PFSK-1 (cell line): ENCODE measurements around the gene SETD6.

ENCODE experiments used
- FOXP2 ChIP-seq: optimal IDR thresholded peaks from 2 replicates; pipeline ENCODE3; 2011; ENCODE audit warnings: borderline replicate concordance, control low read depth, inconsistent platforms; ENCODE audit not compliant: insufficient read depth; ENCODE audit errors: extremely low read length, extremely low read depth
- POLR2AphosphoS5 ChIP-seq: IDR thresholded peaks from 2 replicates; pipeline ENCODE4 v1.6.1; 2012; ENCODE audit warnings: low read depth, mild to moderate bottlenecking, control low read depth, low read length, moderate library complexity
- REST ChIP-seq, 2 experiments: IDR thresholded peaks; 2 replicates each; pipeline versions ENCODE4 v1.6.1 to v1.8.0; 2011 to 2012; ENCODE audit warnings: low read depth in 2 of 2, low read length in 2 of 2, control low read depth in 1 of 2, inconsistent platforms in 1 of 2, mild to moderate bottlenecking in 1 of 2, moderate library complexity in 1 of 2; ENCODE audit not compliant: insufficient read depth in 1 of 2
- SIN3A ChIP-seq: IDR thresholded peaks from 2 replicates; pipeline ENCODE4 v1.6.1; 2012; ENCODE audit warnings: mild to moderate bottlenecking, low read length, moderate library complexity, borderline replicate concordance; ENCODE audit not compliant: insufficient read depth
- TAF1 ChIP-seq: IDR thresholded peaks from 2 replicates; pipeline ENCODE4 v1.6.1; 2012; ENCODE audit warnings: low read length, control low read depth, borderline replicate concordance; ENCODE audit not compliant: insufficient read depth

SETD6 gene

GRCh38 chr16:58532414-58532813 is 17.1 kb downstream of the SETD6 start:
- no peak for TF ChIP-seq SIN3A
- no peak for TF ChIP-seq FOXP2
- no peak for TF ChIP-seq REST (IDR thresholded peaks at IDR 0.05; ENCODE audit: insufficient read depth in 1 of 2, low read depth in 2 of 2, low read length in 2 of 2)

GRCh38 chr16:58533751-58534470 is 18.6 kb downstream of the SETD6 start:
- TF ChIP-seq REST (IDR thresholded peaks at IDR 0.05; ENCODE audit: insufficient read depth in 1 of 2, low read depth in 2 of 2, low read length in 2 of 2) (no peak), POLR2AphosphoS5 (no peak), SIN3A (no peak), TAF1 (no peak), FOXP2 (no peak)

GRCh38 chr16:58535100-58535499 is 19.8 kb downstream of the SETD6 start:
- TF ChIP-seq SIN3A: no peak
- TF ChIP-seq POLR2AphosphoS5: no peak

- TF ChIP-seq FOXP2 (no peak), POLR2AphosphoS5 (no peak), REST (IDR thresholded peaks at IDR 0.05; ENCODE audit: insufficient read depth in 1 of 2, low read depth in 2 of 2, low read length in 2 of 2) (no peak), TAF1 (no peak), SIN3A (no peak)
These were observed 21.0 kb downstream of the SETD6 start for GRCh38 chr16:58536278-58536677.

- TF ChIP-seq FOXP2: no peak
- TF ChIP-seq REST (IDR thresholded peaks at IDR 0.05; ENCODE audit: insufficient read depth in 1 of 2, low read depth in 2 of 2, low read length in 2 of 2): no peak
- TF ChIP-seq TAF1: no peak
- TF ChIP-seq SIN3A: no peak
- no peak for TF ChIP-seq POLR2AphosphoS5
These were observed 22.0 kb downstream of the SETD6 start for GRCh38 chr16:58537124-58537906.
